H1 (cell line): Measurements from ENCODE around the gene CSNK1G2. TPM values are rescaled to one million over a fixed set of nuclear protein-coding genes. Genes with fewer than 3 reads are reported as not detected.

Experiments used
- EGR1 ChIP-seq: IDR thresholded peaks from 2 replicates; pipeline ENCODE4 v1.6.1; 2011; ENCODE audit warnings: low read depth, low read length, borderline replicate concordance
- EP300 ChIP-seq, 2 experiments: IDR thresholded peaks; 1 replicate in 1 of 2; 2 replicates in 1 of 2; pipeline ENCODE4 v1.6.1; 2011 to 2012; ENCODE audit warnings: low read depth in 2 of 2, low read length in 2 of 2, mild to moderate bottlenecking in 2 of 2, borderline replicate concordance in 1 of 2, inconsistent platforms in 1 of 2, moderate library complexity in 1 of 2
- GTF2F1 ChIP-seq: IDR thresholded peaks from 2 replicates; pipeline ENCODE4 v1.6.1; 2012; ENCODE audit warnings: low read depth, low read length, improper control_type of control experiment, borderline replicate concordance
- RFX5 ChIP-seq: IDR thresholded peaks from 2 replicates; pipeline ENCODE4 v1.6.1; 2011; ENCODE audit warnings: low read depth, low read length, improper control_type of control experiment, borderline replicate concordance
- SAP30 ChIP-seq: fragments of 300-600 bp; sonication (generic); IDR thresholded peaks from 2 replicates; pipeline ENCODE4 v1.7.1; 2012; ENCODE audit warnings: low read length, moderate library complexity, mild to moderate bottlenecking, inconsistent platforms; ENCODE audit not compliant: insufficient read depth, insufficient replicate concordance
- SIN3A ChIP-seq, 2 experiments: IDR thresholded peaks in 1 of 2; conservative IDR thresholded peaks in 1 of 2; 2 replicates each; pipeline ENCODE4 v1.6.1; 2011 to 2012; ENCODE audit warnings: low read length in 2 of 2, improper control_type of control experiment in 1 of 2, low read depth in 1 of 2, mild to moderate bottlenecking in 1 of 2
- SP2 ChIP-seq: IDR thresholded peaks from 2 replicates; pipeline ENCODE4 v1.6.1; 2012; ENCODE audit warnings: mild to moderate bottlenecking, low read length, inconsistent platforms
- TAF7 ChIP-seq: optimal IDR thresholded peaks from 2 replicates; pipeline ENCODE3; 2011; ENCODE audit warnings: low read depth, mild to moderate bottlenecking, inconsistent platforms, low read length, moderate library complexity, borderline replicate concordance
- polyA plus RNA-seq, 7 experiments: library from polyadenylated mRNA; depleted of rRNA in 3 of 7; stranded (reverse) in 5 of 7; unstranded in 2 of 7; fragments of >200 nt in 5 of 7; fragments of 200-250 nt in 2 of 7; gene quantifications; 1 replicate in 5 of 7; 2 replicates in 1 of 7; 4 replicates in 1 of 7; pipeline versions ENCODE4 v1.2.1 to v1.2.3, GENCODE V29; 2011 to 2013; ENCODE audit warnings: missing spikeins in 2 of 7, mixed read lengths in 2 of 7
- total RNA-seq: library from RNA; stranded (reverse); fragmentation: NEBNext Ultra II Directional; extraction: Animal tissue kit (Norgen Biotek cat#: 25700); gene quantifications from 2 replicates; pipeline ENCODE4 v1.2.1, GENCODE V29; 2021

Gene CSNK1G2
- total and polyA plus RNA-seq, 2 of the 8 experiments (the other 6 are each of a cell fraction or from before 2014, with no cell fraction given) = 99.5 to 130 TPM

- TF ChIP-seq EGR1 (no peak), EP300 (IDR thresholded peaks at IDR 0.05; ENCODE audit: borderline replicate concordance in 1 of 2, low read depth in 2 of 2, low read length in 2 of 2) (no peak), TAF7 (no peak), GTF2F1 (no peak), SAP30 (no peak), SIN3A (conservative IDR thresholded peaks at IDR 0.05 in 1 of 2, IDR thresholded peaks at IDR 0.05 in 1 of 2; ENCODE audit: low read depth in 1 of 2, low read length in 2 of 2) (no peak), SP2 (no peak), RFX5 (no peak)
Observed at GRCh38 chr19:1969176-1970002, 28.4 kb downstream of the CSNK1G2 start (continued).
